ENCODE measurements around the gene AKNA.

The AKNA gene

DNA sequence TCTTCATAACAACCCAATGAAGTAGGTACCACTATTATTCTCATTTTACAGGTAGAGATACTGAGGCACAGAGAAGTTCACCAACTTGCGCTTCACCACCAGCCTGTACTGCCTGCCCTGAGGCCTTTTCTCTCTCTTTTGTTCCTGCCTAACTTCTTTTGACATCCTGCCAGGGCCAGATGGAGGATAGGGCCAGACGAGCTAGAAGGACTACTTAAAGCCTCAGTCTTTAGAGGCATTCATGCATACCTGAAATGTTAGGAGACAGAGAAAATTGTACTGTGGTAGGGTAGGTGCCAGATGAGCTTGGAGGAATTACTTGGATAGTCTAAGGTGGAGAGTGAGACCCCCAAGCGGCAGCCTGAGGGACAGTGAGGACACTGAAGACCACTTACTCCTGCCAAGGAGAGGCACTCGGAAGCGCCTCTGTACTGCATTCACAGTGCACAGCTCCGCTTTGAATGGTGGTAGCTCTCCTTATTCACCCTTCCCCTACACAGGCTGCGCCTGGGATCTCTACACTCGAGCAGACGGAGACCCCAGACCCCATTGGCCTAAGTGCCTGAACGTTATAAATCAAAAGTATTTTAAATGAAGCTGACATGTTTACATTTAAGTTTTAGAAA, 71.1 kb downstream of the AKNA start:
- DNase-seq, result no peak

DNA sequence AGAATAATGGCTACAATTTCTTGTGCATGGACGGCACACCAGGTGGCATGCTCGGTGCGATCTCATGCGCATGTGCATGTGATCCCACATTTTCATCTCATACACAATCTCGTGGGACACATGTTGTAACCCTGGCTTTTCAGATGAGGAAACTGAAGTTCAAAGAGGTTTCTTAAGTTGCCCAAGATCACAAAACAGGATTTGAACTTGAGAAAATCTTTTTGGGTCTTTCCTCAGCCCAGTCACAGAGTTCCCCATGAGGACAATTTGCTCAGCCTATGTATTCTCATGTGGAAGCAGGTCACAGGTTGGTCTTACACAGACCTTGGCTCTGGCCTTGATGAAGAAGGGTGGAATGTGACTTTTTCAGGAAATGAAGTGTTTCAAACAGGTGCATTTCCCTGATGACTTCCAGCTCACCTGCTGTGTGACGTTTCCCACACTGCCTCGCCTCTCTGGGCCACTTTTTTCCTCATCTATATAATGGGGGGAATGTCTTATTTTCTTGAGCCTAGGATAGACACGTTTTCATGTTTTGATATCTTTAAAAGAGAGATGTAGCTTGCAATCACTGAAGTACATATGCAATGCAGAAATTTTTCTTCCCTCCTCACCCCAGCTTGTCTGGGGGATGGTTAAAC, 71.9 kb downstream of the AKNA start:
- DNase-seq, result peak; percentile 20

GRCh38 chr9:114314881-114315722, 72.7 kb downstream of the AKNA start:
- DNase-seq, result no peak

DNA sequence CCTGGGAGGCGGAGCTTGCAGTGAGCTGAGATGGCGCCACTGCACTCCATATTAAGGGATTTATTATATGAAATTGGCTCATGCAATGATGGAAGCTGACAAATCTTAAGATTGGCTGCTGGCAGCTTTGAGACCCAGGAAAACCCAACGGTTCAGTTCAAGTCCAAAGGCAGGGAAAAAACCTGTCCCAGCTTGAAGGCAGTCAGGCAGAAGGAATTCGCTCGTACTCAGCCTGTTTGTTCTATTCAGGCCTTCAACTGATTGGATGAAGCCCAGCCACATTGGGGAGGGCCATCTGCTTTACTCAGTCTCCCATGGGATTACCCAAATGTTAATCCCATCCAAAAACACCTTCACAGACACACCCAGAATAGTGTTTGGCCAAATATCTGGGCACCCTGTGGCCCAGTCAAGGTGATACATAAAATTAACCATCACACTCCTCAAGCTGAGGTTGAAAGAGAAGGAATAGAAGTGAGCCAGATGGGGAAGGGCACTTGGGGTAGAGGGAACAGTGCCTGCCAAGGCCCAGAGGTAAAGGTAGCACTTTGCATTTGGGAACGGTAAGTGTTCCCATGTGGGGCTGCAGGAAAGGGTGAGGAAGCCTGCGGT, 73.4 kb downstream of the AKNA start:
- DNase-seq, result no peak

GRCh38 chr9:114313186-114313585, 74.6 kb downstream of the AKNA start:
- DNase-seq, result no peak

DNA sequence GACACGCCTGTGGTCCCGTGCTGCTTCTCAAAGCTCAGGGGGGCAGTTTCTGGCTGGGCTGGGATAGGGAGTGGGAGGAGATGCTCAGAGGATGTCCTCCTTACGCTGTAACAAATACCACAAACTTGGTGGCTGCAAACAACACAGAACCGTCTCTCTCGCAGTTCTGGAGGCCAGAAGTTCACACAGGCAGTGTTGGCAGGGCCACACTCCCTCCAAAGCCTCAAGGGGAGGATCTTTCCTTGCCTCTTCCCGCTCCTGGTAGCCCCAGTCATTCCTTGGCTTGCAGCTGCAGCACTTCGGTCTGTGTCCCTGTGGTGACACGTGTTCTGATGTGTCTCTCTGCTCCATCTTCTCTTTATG, 75.3 kb downstream of the AKNA start:
- DNase-seq, result peak; percentile 18

DNA sequence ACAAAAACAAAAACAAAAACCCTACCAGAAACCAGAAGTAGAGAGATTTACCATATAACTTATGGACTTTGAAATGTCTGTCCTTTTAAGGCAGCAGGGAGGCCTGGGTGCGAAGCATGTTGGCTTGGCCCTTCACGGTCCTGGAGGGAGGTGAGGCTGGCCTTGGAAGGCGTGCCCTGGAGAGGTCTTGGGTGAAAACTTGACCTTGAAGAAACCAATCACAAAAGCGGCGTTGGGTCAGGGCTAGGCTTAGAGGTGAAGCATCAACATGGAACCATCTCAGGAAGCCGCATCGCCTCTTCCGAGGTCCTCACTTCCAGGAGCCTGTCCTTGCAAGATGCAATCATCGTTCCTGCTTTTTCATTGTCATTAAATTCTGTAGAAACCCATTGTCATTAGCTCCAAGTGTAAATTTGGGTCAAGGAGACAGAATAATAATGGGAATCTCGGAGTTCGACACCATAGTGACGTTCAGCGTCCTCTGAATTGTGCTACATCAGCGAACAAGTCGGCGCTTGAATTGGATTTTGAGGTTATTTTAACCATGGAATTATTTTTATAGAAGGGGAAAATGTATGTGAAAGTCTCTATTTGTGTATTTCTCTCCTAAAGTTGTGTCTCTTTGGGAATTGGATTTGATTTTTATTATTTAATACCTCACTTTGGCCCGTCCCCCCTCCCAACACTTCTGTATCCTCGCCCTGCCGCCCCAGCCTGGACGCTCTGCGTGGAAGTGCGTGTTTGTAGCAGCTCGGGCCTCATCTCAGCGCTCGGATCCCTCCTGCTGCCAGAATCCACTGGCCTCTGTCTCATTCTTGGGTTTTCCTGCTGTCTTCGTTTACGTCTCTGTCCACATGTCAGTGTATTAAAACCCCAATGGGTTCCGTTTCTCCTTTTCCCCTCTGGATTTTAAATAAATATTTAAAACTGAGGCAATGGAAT, 75.9 kb downstream of the AKNA start:
- no peak for DNase-seq

- DNase-seq, result no peak
These were observed 77.0 kb downstream of the AKNA start for GRCh38 chr9:114310471-114311450.

DNA sequence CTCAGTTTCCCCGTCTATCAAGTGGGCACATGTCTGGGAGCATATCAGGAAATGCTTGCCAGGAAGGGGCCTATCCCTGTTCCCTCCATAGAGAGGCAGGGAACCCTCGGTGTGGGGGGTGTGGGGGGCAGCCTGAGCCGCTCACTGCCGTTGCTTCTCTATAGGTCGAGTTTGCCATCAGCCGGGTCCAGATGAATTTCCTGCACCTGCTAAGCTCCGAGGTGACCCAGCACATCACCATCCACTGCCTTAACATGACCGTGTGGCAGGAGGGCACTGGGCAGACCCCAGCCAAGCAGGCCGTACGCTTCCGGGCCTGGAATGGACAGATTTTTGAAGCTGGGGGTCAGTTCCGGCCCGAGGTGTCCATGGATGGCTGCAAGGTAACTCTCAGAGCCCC, 78.7 kb downstream of the AKNA start:
- DNase-seq, result no peak

DNA sequence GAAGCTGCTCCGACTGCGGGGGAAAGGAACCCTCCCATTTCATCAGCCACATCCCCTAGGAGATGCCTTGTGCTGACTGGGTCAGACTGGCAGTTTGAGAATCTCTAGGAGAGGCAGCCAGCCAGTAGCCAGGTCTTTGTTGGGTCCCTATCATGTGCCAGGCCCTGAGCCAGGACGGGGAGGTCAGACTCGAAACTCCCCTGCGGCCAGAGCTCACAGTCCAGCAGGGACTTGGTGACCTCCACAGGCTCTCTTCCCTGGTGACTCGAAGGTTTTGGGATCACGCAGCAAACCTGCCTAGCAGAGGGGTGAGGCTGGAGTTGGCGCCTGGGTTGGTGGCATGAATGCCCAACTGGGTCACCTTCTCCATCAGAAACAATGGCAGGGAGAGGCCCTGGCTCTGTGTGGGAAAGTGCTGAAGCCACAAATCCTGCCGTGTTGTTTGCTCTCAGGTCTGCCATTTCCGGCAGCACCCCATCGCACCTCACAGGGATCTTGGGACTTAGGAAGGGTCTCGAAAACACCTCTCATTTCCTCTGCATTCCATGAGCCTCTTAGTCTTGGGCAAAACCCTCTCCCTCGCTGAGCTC, 79.3 kb downstream of the AKNA start:
- DNase-seq, result no peak

DNA sequence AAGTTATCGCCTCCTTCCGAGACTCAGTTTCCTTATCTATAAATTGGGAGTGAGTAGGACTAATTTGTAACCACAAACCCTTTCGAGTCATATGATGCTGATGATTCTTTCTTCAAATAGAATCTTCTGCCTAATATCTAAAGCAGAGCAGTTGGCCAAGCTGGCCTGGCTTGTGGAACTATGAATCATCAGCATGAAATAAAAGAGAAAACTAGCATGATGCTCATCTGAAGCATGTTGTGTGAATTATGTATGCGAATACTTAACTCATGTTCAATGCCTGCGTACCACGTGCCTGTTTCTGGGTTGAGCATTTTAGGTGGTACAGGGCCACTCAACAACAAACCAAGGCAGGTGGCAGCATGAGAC, 79.9 kb downstream of the AKNA start:
- no peak for DNase-seq

DNA sequence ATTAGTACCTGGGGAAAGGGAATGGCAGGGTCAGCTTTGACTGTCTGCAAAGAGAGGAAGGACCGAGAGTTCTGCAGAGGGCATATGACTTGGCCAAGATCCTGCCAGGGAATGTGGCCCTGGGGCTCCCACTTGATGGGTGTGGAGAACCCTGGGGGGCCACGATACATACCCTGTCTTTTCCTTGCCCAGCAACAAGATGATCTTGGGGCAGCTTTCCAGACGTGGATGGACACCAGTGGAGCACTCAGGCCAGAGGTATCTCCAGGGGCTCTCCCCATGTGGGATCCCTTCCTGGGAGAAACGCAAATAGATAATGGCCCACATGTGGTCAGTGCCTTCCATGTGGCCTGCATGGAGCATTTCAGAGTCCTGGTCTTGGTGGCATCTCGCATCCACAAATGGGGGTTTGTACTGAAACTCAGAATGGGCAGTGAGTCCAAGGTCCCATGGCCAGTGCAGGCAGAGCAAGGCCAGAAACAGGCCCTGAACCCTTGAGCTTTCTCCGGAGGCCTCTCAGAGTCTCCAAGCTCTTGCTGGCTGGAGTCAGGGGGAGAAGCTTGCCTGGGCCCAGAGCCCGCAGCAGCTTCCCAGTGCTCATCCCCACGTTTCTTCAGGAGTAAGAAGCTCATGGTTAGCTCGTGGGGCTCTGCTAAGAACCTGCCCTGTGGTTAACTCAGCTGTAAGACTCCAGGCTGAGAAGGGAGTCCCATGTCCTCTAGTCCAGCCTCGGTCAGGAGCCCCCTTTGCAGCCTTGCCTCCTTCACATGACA, 83.2 kb downstream of the AKNA start:
- DNase-seq, result no peak

DNA sequence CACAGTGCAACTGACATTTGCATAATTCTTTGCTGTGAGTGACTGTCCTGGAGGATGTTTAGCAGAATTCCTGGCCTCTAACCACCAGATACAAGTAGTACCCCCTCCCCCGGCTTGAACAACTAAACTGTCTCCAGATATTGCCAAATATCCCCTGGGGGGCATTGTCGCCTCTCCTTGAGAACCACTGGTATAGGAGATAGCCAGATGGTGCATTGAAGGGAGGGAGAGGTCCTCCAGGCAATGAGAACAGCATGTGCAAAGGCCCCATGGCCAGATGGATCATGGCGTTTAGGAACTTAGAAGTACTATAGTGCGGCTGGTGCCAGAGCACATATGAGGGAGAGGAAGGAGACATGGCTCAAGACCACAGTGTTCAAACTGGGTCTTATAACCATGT, 83.8 kb downstream of the AKNA start:
- no peak for DNase-seq

DNA sequence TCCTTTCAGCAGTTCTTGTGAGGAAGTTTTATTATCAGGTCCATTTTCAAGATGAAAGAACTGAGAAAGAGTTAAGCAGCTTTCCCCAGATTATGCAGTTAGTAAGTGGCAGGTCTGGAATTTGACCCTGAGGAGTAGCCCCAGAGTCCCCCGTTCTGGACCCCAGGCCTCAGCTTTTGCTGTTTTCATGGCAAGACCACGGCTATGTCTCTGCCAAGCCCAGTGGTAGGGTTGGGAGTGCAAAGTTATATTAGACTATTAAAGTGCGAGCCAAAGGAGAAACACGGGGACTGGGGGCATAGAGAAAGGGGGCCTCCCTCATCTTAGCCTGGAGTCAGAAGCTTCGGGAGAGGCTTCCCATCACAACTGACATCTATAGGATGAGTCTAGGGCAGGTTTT, 84.2 kb downstream of the AKNA start:
- DNase-seq, result no peak

GRCh38 chr9:114302727-114303126, 85.1 kb downstream of the AKNA start:
- no peak for DNase-seq

DNA sequence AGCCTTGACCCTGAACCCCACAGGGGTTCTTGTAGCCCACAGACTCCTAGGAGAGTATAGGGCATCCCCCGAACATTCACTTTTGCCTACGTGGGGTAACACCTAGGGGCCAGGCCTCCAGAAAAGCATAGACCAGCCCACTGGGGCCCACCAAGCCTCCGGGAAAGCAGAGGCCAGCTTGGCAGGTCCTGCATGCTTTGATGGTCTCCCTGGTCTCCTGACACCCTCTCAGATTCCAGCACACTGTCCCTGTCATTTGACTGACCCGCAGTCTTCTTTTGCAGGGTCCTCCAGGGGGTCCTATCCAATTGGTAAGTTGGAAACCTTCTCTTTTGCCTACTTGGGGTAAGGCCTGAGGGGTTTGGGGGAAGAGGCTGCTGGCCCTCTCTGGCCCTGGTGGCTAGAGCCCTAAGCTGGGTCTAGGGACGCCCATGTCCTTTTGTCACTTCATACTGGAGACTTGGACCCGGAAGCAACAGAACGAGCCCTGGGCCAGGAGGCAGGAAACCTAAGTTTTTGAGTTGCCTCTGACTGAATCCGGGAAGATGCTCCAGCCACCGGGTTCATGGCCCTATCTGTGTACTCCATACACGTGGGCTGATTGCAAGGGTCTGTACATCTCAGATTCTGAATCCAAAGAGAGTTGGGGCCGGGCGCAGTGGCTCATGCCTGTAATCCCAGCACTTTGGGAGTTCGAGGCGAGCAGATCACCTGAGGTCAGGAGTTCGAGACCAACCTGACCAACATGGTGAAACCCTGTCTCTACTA, 85.8 kb downstream of the AKNA start:
- no peak for DNase-seq

- DNase-seq, result no peak
These were observed 86.7 kb downstream of the AKNA start for GRCh38 chr9:114300846-114301797.
